Thyroid gland (tissue), 4 donors: ENCODE data around the gene CASQ1. TPM values are rescaled to one million over a fixed set of nuclear protein-coding genes. Genes with fewer than 3 reads are reported as not detected.

Experiments used
- DNase-seq, 2 donors: peaks; one replicate each; pipeline ENCODE4 v3.0.0-alpha.2; 2019
- H3K27ac ChIP-seq, 3 donors: fragments of 200-600 bp; sonication (generic); 1 replicate in 2 of 3; 2 replicates in 1 of 3; pipeline ENCODE4 v1.5.1; 2016 to 2019; ENCODE audit warnings: mild to moderate bottlenecking in 1 of 3, moderate library complexity in 1 of 3
- H3K27me3 ChIP-seq: fragments of 200-600 bp; sonication (generic); one replicate; pipeline ENCODE4 v1.5.1; 2019
- H3K36me3 ChIP-seq, 2 donors: fragments of 200-600 bp; sonication (generic); one replicate each; pipeline ENCODE4 v1.5.1; 2016 to 2019
- H3K4me1 ChIP-seq, 2 donors: fragments of 200-600 bp; sonication (generic); one replicate each; pipeline ENCODE4 v1.5.1; 2017 to 2019
- H3K4me3 ChIP-seq, 3 donors: fragments of 200-600 bp; sonication (generic); replicated peaks in 1 of 3; 1 replicate in 2 of 3; 2 replicates in 1 of 3; pipeline ENCODE4 v1.5.1; 2016; ENCODE audit warnings: mild to moderate bottlenecking in 1 of 3
- H3K9me3 ChIP-seq: fragments of 200-600 bp; sonication (generic); one replicate; pipeline ENCODE4 v1.5.1; 2017
- POLR2A ChIP-seq, 2 donors: fragments of 450-650 bp; IDR thresholded peaks; one replicate each; pipeline ENCODE4 v1.6.1; 2017; ENCODE audit warnings: antibody characterized with exemption in 2 of 2, mild to moderate bottlenecking in 2 of 2, moderate library complexity in 1 of 2
- WGBS, 2 donors: methylation state at CpG; one replicate each; pipeline ENCODE4 v1.1.5; 2017; 5-methylcytosine and 5-hydroxymethylcytosine counted together
- intact Hi-C: fragments of 100-400 bp; cut with DNase I; formaldehyde crosslinking; loops from one replicate; pipeline ENCODE4 v1.15.1; 2023
- total RNA-seq, 4 donors: library from RNA; depleted of rRNA; stranded (reverse); fragments of >200 nt; gene quantifications; one replicate each; pipeline ENCODE4 v1.2.3, GENCODE V29; 2016
- TF ChIP-seq, protein P1 (sequence below), 6 experiments: fragments of 200-600 bp in 3 of 6; fragments of 450-650 bp in 3 of 6; sonication (generic) in 3 of 6; IDR thresholded peaks; one replicate each; pipeline ENCODE4 v1.5.1; 2016 to 2019; ENCODE audit warnings: antibody characterized with exemption in 6 of 6, mild to moderate bottlenecking in 2 of 6, inconsistent platforms in 1 of 6, moderate library complexity in 1 of 6

CASQ1 gene
- total RNA-seq, 4 donors from 2014 or later: not detected

DNA sequence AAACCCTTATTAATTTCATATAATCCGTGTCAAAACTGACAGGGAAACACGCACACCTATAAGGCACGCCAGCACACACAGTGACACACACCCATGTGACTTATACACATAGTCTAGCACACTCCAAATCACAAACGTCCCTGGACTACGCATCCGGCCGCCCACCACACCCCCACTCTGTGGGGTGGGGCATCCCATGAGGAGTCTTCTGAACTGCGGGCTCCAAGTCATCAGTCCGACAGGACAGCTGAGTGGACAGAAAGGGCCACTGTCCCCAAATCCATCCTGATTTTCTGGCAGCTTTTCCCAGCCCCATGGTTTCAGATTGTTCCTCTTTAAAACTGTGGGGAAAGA is 15.6 kb downstream of the CASQ1 start:
- Histone ChIP-seq H3K27ac (peak overlapping the region; percentile 74 to 87 (median 86)), H3K27me3 (no peaks in the 10 kb centered on the region), H3K9me3 (no peaks in the 10 kb centered on the region), H3K4me3 (peak overlapping the region; percentile 45 to 69 (median 60)), H3K36me3 (no peaks in the 10 kb centered on the region), H3K4me1 (peaks cover 30 to 55% of the 10 kb centered on the region in 2 donors)
- TF ChIP-seq, protein P1, sequence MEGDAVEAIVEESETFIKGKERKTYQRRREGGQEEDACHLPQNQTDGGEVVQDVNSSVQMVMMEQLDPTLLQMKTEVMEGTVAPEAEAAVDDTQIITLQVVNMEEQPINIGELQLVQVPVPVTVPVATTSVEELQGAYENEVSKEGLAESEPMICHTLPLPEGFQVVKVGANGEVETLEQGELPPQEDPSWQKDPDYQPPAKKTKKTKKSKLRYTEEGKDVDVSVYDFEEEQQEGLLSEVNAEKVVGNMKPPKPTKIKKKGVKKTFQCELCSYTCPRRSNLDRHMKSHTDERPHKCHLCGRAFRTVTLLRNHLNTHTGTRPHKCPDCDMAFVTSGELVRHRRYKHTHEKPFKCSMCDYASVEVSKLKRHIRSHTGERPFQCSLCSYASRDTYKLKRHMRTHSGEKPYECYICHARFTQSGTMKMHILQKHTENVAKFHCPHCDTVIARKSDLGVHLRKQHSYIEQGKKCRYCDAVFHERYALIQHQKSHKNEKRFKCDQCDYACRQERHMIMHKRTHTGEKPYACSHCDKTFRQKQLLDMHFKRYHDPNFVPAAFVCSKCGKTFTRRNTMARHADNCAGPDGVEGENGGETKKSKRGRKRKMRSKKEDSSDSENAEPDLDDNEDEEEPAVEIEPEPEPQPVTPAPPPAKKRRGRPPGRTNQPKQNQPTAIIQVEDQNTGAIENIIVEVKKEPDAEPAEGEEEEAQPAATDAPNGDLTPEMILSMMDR (IDR thresholded peaks at IDR 0.05): no peak
- TF ChIP-seq POLR2A (IDR thresholded peaks at IDR 0.05): no peak
- intact Hi-C loops: no loop called here
- peak; percentile 43 to 44 for DNase-seq
- WGBS, 2 donors: 3 to 11% methylated on average over 9 of the region's 9 CpGs

DNA sequence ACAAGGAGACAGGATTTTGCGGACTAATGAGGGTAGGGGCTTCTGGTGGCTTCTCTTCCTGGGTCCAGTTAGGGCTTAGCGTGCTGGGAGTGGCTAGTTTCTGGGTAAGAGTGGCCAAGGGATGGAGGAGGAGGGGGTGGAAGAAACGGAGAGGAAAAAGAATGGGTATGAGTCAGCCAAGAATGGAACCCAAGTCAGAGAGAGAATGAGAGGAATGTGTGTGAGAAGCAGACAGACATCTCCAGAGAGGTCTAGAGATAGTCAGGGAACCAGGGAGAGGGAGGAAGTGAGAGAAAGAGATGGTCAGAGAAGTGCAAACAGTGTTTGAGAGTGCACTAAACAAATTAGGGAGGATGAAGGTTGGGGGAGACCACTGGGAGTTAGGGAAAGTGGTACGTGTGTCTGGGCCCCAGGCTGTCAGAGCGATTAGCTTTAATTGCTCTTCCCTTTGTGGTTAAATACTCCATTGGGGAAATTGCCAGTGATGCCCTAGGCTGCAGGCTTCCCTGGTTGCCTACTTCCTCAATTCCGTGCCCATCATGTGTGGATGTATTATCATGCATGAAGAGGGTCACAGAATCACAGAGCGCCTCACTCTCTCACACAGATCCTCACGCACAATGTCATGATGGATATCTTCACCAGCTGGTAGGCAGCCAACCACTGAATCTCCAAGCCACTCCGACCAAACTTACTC is 16.2 kb downstream of the CASQ1 start:
- no peaks in the 10 kb centered on the region for H3K9me3 ChIP-seq
- H3K36me3 ChIP-seq: peaks cover 0 to 3% of the 10 kb centered on the region in 2 donors
- WGBS, 2 donors: 63 to 74% methylated on average over 9 of the region's 9 CpGs
- H3K4me3 ChIP-seq: peak overlapping the region in 1 of 3 donors; percentile 60
- peaks cover 31 to 57% of the 10 kb centered on the region in 2 donors for H3K4me1 ChIP-seq
- no peaks in the 10 kb centered on the region for H3K27me3 ChIP-seq
- no peak for DNase-seq
- intact Hi-C loops: no loop called here
- peak overlapping the region; percentile 74 to 87 (median 86) for H3K27ac ChIP-seq
- no peak for TF ChIP-seq POLR2A (IDR thresholded peaks at IDR 0.05)
- TF ChIP-seq, protein P1 (IDR thresholded peaks at IDR 0.05): no peak

- intact Hi-C loops: no loop called here
- DNase-seq: no peak
- WGBS, 2 donors: 84 to 92% methylated on average over 4 of the region's 4 CpGs
- H3K36me3 ChIP-seq: peaks cover 2 to 9% of the 10 kb centered on the region in 2 donors
- no peaks in the 10 kb centered on the region for H3K27me3 ChIP-seq
- no peaks in the 10 kb centered on the region for H3K9me3 ChIP-seq
- TF ChIP-seq POLR2A (IDR thresholded peaks at IDR 0.05): no peak
- TF ChIP-seq, protein P1 (IDR thresholded peaks at IDR 0.05): no peak
- no peak overlapping the region for H3K4me3 ChIP-seq
- peaks cover 31 to 57% of the 10 kb centered on the region in 2 donors for H3K4me1 ChIP-seq
- H3K27ac ChIP-seq: peak overlapping the region in 2 of 3 donors; percentile 86 to 87
These were observed 16.8 kb downstream of the CASQ1 start for GRCh38 chr1:160207118-160207650.

- no peak for DNase-seq
- H3K27me3 ChIP-seq: no peaks in the 10 kb centered on the region
- H3K27ac ChIP-seq: peak overlapping the region in 2 of 3 donors; percentile 32 to 87
- intact Hi-C loops: no loop called here
- TF ChIP-seq, protein P1 (IDR thresholded peaks at IDR 0.05): no peak
- TF ChIP-seq POLR2A (IDR thresholded peaks at IDR 0.05): no peak
- peaks cover 10 to 16% of the 10 kb centered on the region in 2 donors for H3K36me3 ChIP-seq
- H3K4me3 ChIP-seq: no peak overlapping the region
- H3K4me1 ChIP-seq: peaks cover 31 to 57% of the 10 kb centered on the region in 2 donors
- no peaks in the 10 kb centered on the region for H3K9me3 ChIP-seq
- 65 to 67% methylated on average over 9 of the region's 9 CpGs for WGBS, 2 donors
These were observed 17.6 kb downstream of the CASQ1 start for GRCh38 chr1:160207771-160208556.
